PC-3 (cell line): ENCODE results near the gene METTL21A. TPM values are rescaled to one million over a fixed set of nuclear protein-coding genes. Genes with fewer than 3 reads are reported as not detected.

Experiments used
- ATAC-seq: fragments of 200-7000 bp; cut with Tn5 transposase; 2 replicates; pipeline ENCODE4 v1.9.1; 2020; ENCODE audit warnings: mild to moderate bottlenecking, moderate library complexity
- BruUV-seq: library from RNA; stranded (reverse); fragments of 400-500 nt; replicated peaks from 2 replicates; lab custom pipeline; 2021; lab: Mats Ljungman, UMichigan
- CTCF ChIA-PET: fragments of 300-600 bp; sonication (Branson Sonifier 250); formaldehyde crosslinking; loops from one replicate; lab custom pipeline; 2022; ENCODE audit warnings: antibody characterized with exemption; lab: Charles Lee
- POLR2A ChIA-PET: fragments of 300-600 bp; sonication (Branson Sonifier 250); formaldehyde crosslinking; loops from one replicate; lab custom pipeline; 2022; ENCODE audit warnings: antibody characterized with exemption; ENCODE audit not compliant: unreplicated experiment; lab: Charles Lee
- DNase-seq: peaks from one replicate; pipeline ENCODE4 v3.0.0-alpha.2; 2015
- H2AFZ ChIP-seq: fragments of 300-600 bp; sonication (generic); 2 replicates; pipeline ENCODE4 v1.6.0; 2016; ENCODE audit warnings: antibody characterized with exemption, low read length
- H3F3A ChIP-seq: fragments of 300-600 bp; sonication (generic); one replicate; pipeline ENCODE4 v1.6.0; 2017; ENCODE audit warnings: antibody characterized with exemption, low read length, control low read depth, mild to moderate bottlenecking; ENCODE audit not compliant: unreplicated experiment
- H3K27ac ChIP-seq: fragments of 300-600 bp; sonication (generic); 2 replicates; pipeline ENCODE4 v1.5.1; 2016; ENCODE audit warnings: mild to moderate bottlenecking, low read length
- H3K27me3 ChIP-seq: fragments of 300-600 bp; sonication (generic); 2 replicates; pipeline ENCODE4 v1.6.1; 2016; ENCODE audit warnings: low read length, mixed read lengths
- H3K36me3 ChIP-seq: fragments of 300-600 bp; sonication (generic); 2 replicates; pipeline ENCODE4 v1.6.1; 2016; ENCODE audit warnings: low read depth, mixed run types, low read length, mixed read lengths
- H3K4me1 ChIP-seq: fragments of 300-600 bp; sonication (generic); 2 replicates; pipeline ENCODE4 v1.5.1; 2016; ENCODE audit warnings: low read length; ENCODE audit not compliant: insufficient read depth
- H3K4me2 ChIP-seq: fragments of 300-600 bp; sonication (generic); 2 replicates; pipeline ENCODE4 v1.6.0; 2016; ENCODE audit warnings: low read length
- H3K4me3 ChIP-seq: fragments of 300-600 bp; sonication (generic); 2 replicates; pipeline ENCODE4 v1.5.1; 2016; ENCODE audit warnings: mild to moderate bottlenecking, low read length, mixed read lengths
- H3K79me2 ChIP-seq: fragments of 300-600 bp; sonication (generic); 2 replicates; pipeline ENCODE4 v1.6.1; 2017; ENCODE audit warnings: low read length, mixed read lengths
- H3K9ac ChIP-seq: fragments of 300-600 bp; sonication (generic); 2 replicates; pipeline ENCODE4 v1.6.0; 2016; ENCODE audit warnings: mild to moderate bottlenecking, low read length
- H3K9me2 ChIP-seq: fragments of 300-600 bp; sonication (generic); replicated peaks from 2 replicates; pipeline ENCODE4 v1.6.1; 2016; ENCODE audit warnings: mixed run types, low read length, mixed read lengths
- H3K9me3 ChIP-seq: fragments of 300-600 bp; sonication (generic); 2 replicates; pipeline ENCODE4 v1.6.1; 2016; ENCODE audit warnings: low read length, mixed read lengths
- H4K20me1 ChIP-seq: fragments of 300-600 bp; sonication (generic); 2 replicates; pipeline ENCODE4 v1.6.1; 2016; ENCODE audit warnings: low read length, mixed read lengths
- EZH2 ChIP-seq: fragments of 300-600 bp; sonication (generic); IDR thresholded peaks from one replicate; pipeline ENCODE4 v1.6.1; 2017; ENCODE audit warnings: antibody characterized with exemption, mild to moderate bottlenecking, low read length; ENCODE audit not compliant: unreplicated experiment
- EZH2phosphoT487 ChIP-seq: fragments of 300-600 bp; sonication (generic); IDR thresholded peaks from 2 replicates; pipeline ENCODE4 v1.6.1; 2018; ENCODE audit warnings: mild to moderate bottlenecking, antibody characterized with exemption, low read length, borderline replicate concordance
- intact Hi-C: fragments of 100-400 bp; cut with micrococcal nuclease; formaldehyde crosslinking; loops from 2 replicates; pipeline ENCODE4 v1.9.0; 2023
- total RNA-seq: library from RNA; depleted of rRNA; stranded (reverse); fragments of >200 nt; gene quantifications from 2 replicates; pipeline ENCODE4 v1.2.3, GENCODE V29; 2014
- TF ChIP-seq, protein P1 (sequence below): fragments of 300-600 bp; sonication (generic); conservative IDR thresholded peaks from 2 replicates; pipeline ENCODE4 v1.5.1; 2017; ENCODE audit warnings: antibody characterized with exemption, low read depth, mild to moderate bottlenecking, low read length

Gene METTL21A
- total RNA-seq, 1 experiment from 2014 or later: 35.3 TPM

DNA sequence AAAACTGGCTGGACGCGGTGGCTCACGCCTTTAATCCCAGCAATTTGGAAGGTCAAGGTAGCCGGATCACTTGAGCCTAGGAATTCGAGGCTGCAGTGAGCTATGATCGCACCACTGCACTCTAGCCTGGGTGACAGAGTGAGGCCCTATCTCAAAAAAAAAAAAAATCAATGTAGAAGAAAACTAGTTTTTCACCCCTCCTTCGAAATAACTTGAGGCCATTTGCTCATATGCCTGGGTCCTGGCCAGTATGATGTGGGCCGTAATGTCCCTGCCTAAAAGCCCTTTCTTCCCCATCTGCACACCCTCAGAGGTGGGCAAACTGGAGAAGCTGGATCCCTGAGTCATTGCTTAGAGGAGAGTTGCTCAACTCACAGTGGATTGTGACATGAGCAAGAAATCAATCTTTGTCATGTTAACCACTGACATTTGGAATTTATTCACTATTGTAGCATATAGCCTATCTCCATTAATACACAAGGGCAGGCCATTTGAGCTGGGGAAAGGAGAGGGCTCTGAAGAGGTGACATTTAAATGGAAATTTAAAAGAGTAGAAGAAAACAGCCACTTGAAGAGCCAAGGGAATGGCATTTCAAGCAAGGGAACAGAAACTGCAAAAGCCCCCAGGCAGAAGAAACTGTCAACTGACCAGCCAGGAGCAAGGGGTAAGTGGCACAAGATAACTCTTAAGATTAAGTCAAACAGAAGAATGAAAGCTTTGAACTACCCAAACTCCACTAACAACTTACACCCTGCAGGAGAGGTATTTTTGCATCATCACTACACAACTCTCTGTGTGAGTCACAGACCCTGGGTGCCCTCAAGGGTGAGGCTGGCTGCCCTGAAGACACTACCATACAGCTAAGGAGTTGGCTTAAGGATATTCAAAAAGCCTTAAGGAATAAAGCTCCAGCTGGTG, 7.6 kb upstream of the METTL21A start:
- DNase-seq (peak; percentile 97), ATAC-seq (peak; percentile 89)
- no peaks in the 10 kb centered on the region for H4K20me1 ChIP-seq
- intact Hi-C loops: loop anchor here (2.0 kb wide), 1 partner anchor 78 kb away; the partner anchor contains the start of gene CCNYL1
- CTCF ChIA-PET: no interaction called here
- POLR2A ChIA-PET: interaction anchor here (0.7 kb wide), 1 partner anchor 78 kb away, joined by 7 read pairs; the partner anchor contains the start of gene CCNYL1
- H3K79me2 ChIP-seq: no peaks in the 10 kb centered on the region
- H3K27ac ChIP-seq: peak overlapping the region; percentile 97
- H3K9me3 ChIP-seq: no peaks in the 10 kb centered on the region
- peaks cover 14% of the 10 kb centered on the region for H3F3A ChIP-seq
- no peaks in the 10 kb centered on the region for H3K27me3 ChIP-seq
- H3K4me2 ChIP-seq: peak overlapping the region; percentile 76
- peaks cover 34% of the 10 kb centered on the region for H3K4me1 ChIP-seq
- no peaks in the 10 kb centered on the region for H3K9me2 ChIP-seq
- no TSS peak for BruUV-seq
- peak overlapping the region; percentile 62 for H3K9ac ChIP-seq
- no peak overlapping the region for H2AFZ ChIP-seq
- no peaks in the 10 kb centered on the region for H3K36me3 ChIP-seq
- TF ChIP-seq EZH2 (no peak), EZH2phosphoT487 (no peak)
- TF ChIP-seq, protein P1, sequence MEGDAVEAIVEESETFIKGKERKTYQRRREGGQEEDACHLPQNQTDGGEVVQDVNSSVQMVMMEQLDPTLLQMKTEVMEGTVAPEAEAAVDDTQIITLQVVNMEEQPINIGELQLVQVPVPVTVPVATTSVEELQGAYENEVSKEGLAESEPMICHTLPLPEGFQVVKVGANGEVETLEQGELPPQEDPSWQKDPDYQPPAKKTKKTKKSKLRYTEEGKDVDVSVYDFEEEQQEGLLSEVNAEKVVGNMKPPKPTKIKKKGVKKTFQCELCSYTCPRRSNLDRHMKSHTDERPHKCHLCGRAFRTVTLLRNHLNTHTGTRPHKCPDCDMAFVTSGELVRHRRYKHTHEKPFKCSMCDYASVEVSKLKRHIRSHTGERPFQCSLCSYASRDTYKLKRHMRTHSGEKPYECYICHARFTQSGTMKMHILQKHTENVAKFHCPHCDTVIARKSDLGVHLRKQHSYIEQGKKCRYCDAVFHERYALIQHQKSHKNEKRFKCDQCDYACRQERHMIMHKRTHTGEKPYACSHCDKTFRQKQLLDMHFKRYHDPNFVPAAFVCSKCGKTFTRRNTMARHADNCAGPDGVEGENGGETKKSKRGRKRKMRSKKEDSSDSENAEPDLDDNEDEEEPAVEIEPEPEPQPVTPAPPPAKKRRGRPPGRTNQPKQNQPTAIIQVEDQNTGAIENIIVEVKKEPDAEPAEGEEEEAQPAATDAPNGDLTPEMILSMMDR: no peak
- peak overlapping the region; percentile 23; the same call in 1 of the 2 replicates for H3K4me3 ChIP-seq

DNA sequence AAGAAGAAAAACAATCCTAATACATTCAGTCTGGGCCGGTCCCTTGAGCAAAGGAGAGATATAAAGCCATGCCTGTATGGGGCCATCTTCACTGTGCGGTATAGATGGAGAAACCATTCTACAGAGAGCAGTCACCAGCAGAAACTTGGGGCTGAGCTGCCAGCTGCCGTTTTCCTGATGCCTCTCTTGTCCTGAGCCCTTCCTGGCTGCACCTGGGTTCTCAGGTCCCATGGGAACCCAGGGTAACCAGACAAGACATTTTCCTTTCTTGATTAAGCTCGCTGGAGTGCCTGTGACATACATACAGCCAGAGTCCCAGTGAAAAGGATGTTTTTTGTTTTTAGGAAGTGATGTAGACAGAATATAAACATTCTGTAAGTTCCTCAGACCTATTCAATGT, 5.3 kb upstream of the METTL21A start:
- H3K9ac ChIP-seq: no peak overlapping the region
- H2AFZ ChIP-seq: no peak overlapping the region
- no peaks in the 10 kb centered on the region for H3K9me3 ChIP-seq
- DNase-seq (no peak), ATAC-seq (no peak)
- H3F3A ChIP-seq: peaks cover 14% of the 10 kb centered on the region
- ChIA-PET POLR2A (interaction anchor here (0.6 kb wide), 2 partner anchors 18 to 134 kb away, joined by 3 to 7 read pairs; no protein-coding TSS in a partner anchor), CTCF (interaction anchor here (0.6 kb wide), 2 partner anchors 14 to 63 kb away, joined by 3 to 4 read pairs; no protein-coding TSS in a partner anchor)
- H3K27me3 ChIP-seq: no peaks in the 10 kb centered on the region
- no peaks in the 10 kb centered on the region for H3K36me3 ChIP-seq
- no peak for TF ChIP-seq EZH2
- TF ChIP-seq, protein P1: no peak
- no peak overlapping the region for H3K27ac ChIP-seq
- H4K20me1 ChIP-seq: no peaks in the 10 kb centered on the region
- no peak overlapping the region for H3K4me3 ChIP-seq
- peaks cover 30% of the 10 kb centered on the region for H3K4me1 ChIP-seq
- H3K9me2 ChIP-seq: no peaks in the 10 kb centered on the region
- no TSS peak for BruUV-seq
- no peaks in the 10 kb centered on the region for H3K79me2 ChIP-seq
- H3K4me2 ChIP-seq: no peak overlapping the region
- intact Hi-C loops: no loop called here
